ENCODE results near the gene RSL24D1. TPM values are rescaled to one million over a fixed set of nuclear protein-coding genes. Genes with fewer than 3 reads are reported as not detected.

Gene RSL24D1
- polyA plus RNA-seq, 3 donors: 106 to 149 (median 111) TPM

GRCh38 chr15:55133972-55134371, 62.8 kb downstream of the RSL24D1 start:
- DNase-seq (ENCODE audit: extremely low read depth in 1 of 11, low read depth in 9 of 11, low spot score in 4 of 11): no peak

GRCh38 chr15:55132672-55133071, 64.1 kb downstream of the RSL24D1 start:
- no peak for DNase-seq (ENCODE audit: extremely low read depth in 1 of 11, low read depth in 9 of 11, low spot score in 4 of 11)

Other genes starting within 250 kb of the RSL24D1 start
- 10 to 100 TPM; 18.0 to 18.7 (median 18.1) TPM for gene RAB27A, start 92.9 kb upstream of the RSL24D1 start, polyA plus RNA-seq (ENCODE audit: insufficient read length in 3 of 3)
- gene PIGBOS1, start 122.2 kb upstream of the RSL24D1 start, polyA plus RNA-seq (ENCODE audit: insufficient read length in 3 of 3): 10 to 100 TPM; 18.3 to 19.2 (median 19.1) TPM
- gene PIGB, start 122.3 kb upstream of the RSL24D1 start, polyA plus RNA-seq (ENCODE audit: insufficient read length in 3 of 3): 10 to 100 TPM; 18.3 to 25.2 (median 18.7) TPM
- 10 to 100 TPM; 48.8 to 63.8 (median 61.1) TPM for gene CCPG1, start 211.4 kb upstream of the RSL24D1 start, polyA plus RNA-seq (ENCODE audit: insufficient read length in 3 of 3)
- gene PIERCE2, start 211.6 kb upstream of the RSL24D1 start, polyA plus RNA-seq (ENCODE audit: insufficient read length in 3 of 3): 1 to 10 TPM; 6.3 to 7.3 (median 6.5) TPM